K562 (cell line): ENCODE data around the gene STXBP5L. TPM values are rescaled to one million over a fixed set of nuclear protein-coding genes. Genes with fewer than 3 reads are reported as not detected.

Experiments used
- ATAC-seq: fragments of 200-7000 bp; cut with Tn5 transposase; 3 replicates; pipeline ENCODE4 v1.9.1; 2020; ENCODE audit warnings: moderate library complexity
- BruUV-seq: library from RNA; stranded (reverse); fragments of 400-500 nt; replicated peaks from 2 replicates; lab custom pipeline; 2021; lab: Mats Ljungman, UMichigan
- CTCF ChIA-PET: fragments of 300-600 bp; formaldehyde crosslinking; extraction: SDS; loops from one replicate; lab custom pipeline; 2021; ENCODE audit warnings: low intra/inter-chr PET ratio; lab: Yijun Ruan, JAX
- POLR2A ChIA-PET: fragments of 300-600, 350-650 bp; sonication (Branson Sonifier 250); formaldehyde crosslinking; extraction: SDS; loops from one replicate; lab custom pipeline; 2021; ENCODE audit warnings: antibody characterized with exemption, inconsistent platforms; lab: Yijun Ruan, JAX
- DNase-seq, 4 experiments: peaks; one replicate each; pipeline versions ENCODE4 v3.0.0 to v3.0.0-alpha.2; 2011 to 2018; ENCODE audit warnings: low spot score in 3 of 4, mixed read lengths in 3 of 4; ENCODE audit errors: extremely low read depth in 1 of 4
- FAIRE-seq: peaks from 2 replicates; lab custom pipeline; 2011; peaks lifted over from hg19 to GRCh38; lab: Jason Lieb, UNC
- H2AFZ ChIP-seq: 2 replicates; pipeline ENCODE4 v1.6.0; 2011; ENCODE audit warnings: low read depth, low read length, control low read depth, inconsistent platforms
- H3K27ac ChIP-seq: fragments of 200-600 bp; 3 replicates; pipeline ENCODE4 v1.8.0; 2011; ENCODE audit warnings: low read depth, mild to moderate bottlenecking, control low read depth, inconsistent platforms, low read length, moderate library complexity, mixed read lengths; ENCODE audit errors: extremely low read depth
- H3K27me3 ChIP-seq, 2 experiments: fragments of 300-600 bp in 1 of 2; 2 replicates in 1 of 2; 3 replicates in 1 of 2; pipeline versions ENCODE4 v1.6.0 to v1.8.0; 2011; ENCODE audit warnings: inconsistent platforms in 2 of 2, low read length in 2 of 2, mild to moderate bottlenecking in 1 of 2, mixed read lengths in 1 of 2, moderate library complexity in 1 of 2; ENCODE audit not compliant: control insufficient read depth in 2 of 2, insufficient read depth in 2 of 2
- H3K36me3 ChIP-seq: fragments of 300-600 bp; 3 replicates; pipeline ENCODE4 v1.8.0; 2011; ENCODE audit warnings: mild to moderate bottlenecking, low read length, inconsistent platforms; ENCODE audit not compliant: control insufficient read depth, insufficient read depth
- H3K4me1 ChIP-seq, 2 experiments: fragments of 200-600 bp in 1 of 2; replicated peaks in 1 of 2; 2 replicates in 1 of 2; 3 replicates in 1 of 2; pipeline versions ENCODE4 v1.5.1 to v1.8.0; 2011; ENCODE audit warnings: inconsistent platforms in 2 of 2, low read length in 2 of 2, mild to moderate bottlenecking in 1 of 2, mixed read lengths in 1 of 2, moderate library complexity in 1 of 2; ENCODE audit not compliant: control insufficient read depth in 2 of 2, insufficient read depth in 2 of 2
- H3K4me2 ChIP-seq: 2 replicates; pipeline ENCODE4 v1.6.1; 2011; ENCODE audit warnings: low read length, control low read depth, inconsistent platforms, mixed read lengths; ENCODE audit not compliant: insufficient read depth
- H3K4me3 ChIP-seq: fragments of 200-600 bp; sonication (generic), shearing (Covaris generic); 2 replicates; pipeline ENCODE4 v1.5.1; 2016; ENCODE audit warnings: control low read depth, inconsistent platforms
- H3K79me2 ChIP-seq: fragments of 200-600 bp; 3 replicates; pipeline ENCODE4 v1.8.0; 2011; ENCODE audit warnings: low read length, inconsistent platforms; ENCODE audit not compliant: control insufficient read depth, insufficient read depth
- H3K9ac ChIP-seq, 2 experiments: 2 replicates each; pipeline versions ENCODE4 v1.6.0 to v1.6.1; 2011; ENCODE audit warnings: low read depth in 2 of 2, low read length in 2 of 2, control low read depth in 1 of 2, inconsistent platforms in 1 of 2, mild to moderate bottlenecking in 1 of 2, mixed read lengths in 1 of 2; ENCODE audit not compliant: insufficient read depth in 1 of 2
- H3K9me1 ChIP-seq: one replicate; pipeline ENCODE4 v1.6.0; 2011; ENCODE audit warnings: inconsistent platforms, mild to moderate bottlenecking, low read length, moderate library complexity; ENCODE audit not compliant: control insufficient read depth, insufficient read depth
- H3K9me3 ChIP-seq: replicated peaks from 2 replicates; pipeline ENCODE4 v1.5.1; 2011; ENCODE audit warnings: low read depth, low read length, inconsistent platforms; ENCODE audit not compliant: control insufficient read depth, insufficient read depth
- H4K20me1 ChIP-seq: replicated peaks from 2 replicates; pipeline ENCODE4 v1.6.1; 2011; ENCODE audit warnings: low read length, inconsistent platforms, mixed read lengths; ENCODE audit not compliant: control insufficient read depth, insufficient read depth
- CBX1 ChIP-seq: sonication (generic); IDR thresholded peaks from 2 replicates; pipeline ENCODE4 v1.6.1; 2016; ENCODE audit warnings: antibody characterized with exemption, low read depth, mild to moderate bottlenecking
- EP300 ChIP-seq: IDR thresholded peaks from 2 replicates; pipeline ENCODE4 v1.6.1; 2012; ENCODE audit warnings: low read length, improper control_type of control experiment
- RBM25 ChIP-seq: fragments of 200-400 bp; formaldehyde crosslinking; IDR thresholded peaks from 2 replicates; pipeline ENCODE4 v1.6.1; 2018; ENCODE audit warnings: low read length, low read depth, moderate library complexity; ENCODE audit not compliant: severe bottlenecking
- RERE ChIP-seq: sonication (generic); formaldehyde crosslinking; IDR thresholded peaks from 2 replicates; pipeline ENCODE4 v1.8.0; 2023; ENCODE audit warnings: missing genetic modification reagents, mild to moderate bottlenecking, borderline replicate concordance
- TARDBP ChIP-seq: fragments of 450-650 bp; IDR thresholded peaks from 2 replicates; pipeline ENCODE4 v1.6.1; 2016
- WGBS: fragments of 100-300 bp; shearing (Covaris generic); methylation state at CpG from one replicate; pipeline ENCODE4 v1.1.6; 2016; ENCODE audit warnings: low coverage, mixed read lengths; ENCODE audit not compliant: insufficient coverage; ENCODE audit errors: missing lambda C conversion rate; 5-methylcytosine and 5-hydroxymethylcytosine counted together
- in situ Hi-C: fragments of 300-500 bp; cut with MboI; formaldehyde crosslinking; loops from 4 replicates; pipeline ENCODE4 v1.15.0; 2018; ENCODE audit warnings: inconsistent platforms, mixed read lengths
- intact Hi-C: fragments of 100-400 bp; cut with micrococcal nuclease; formaldehyde crosslinking; loops from 2 replicates; pipeline ENCODE4 v1.14.2; 2022
- polyA plus RNA-seq, 8 experiments: library from polyadenylated mRNA; depleted of rRNA in 4 of 8; stranded (reverse) in 5 of 8; unstranded in 3 of 8; fragments of >200 nt; fragmentation: Nextera tagmentation in 2 of 8; fragmentation: Illumina TruSeq in 1 of 8; extraction: Ambion mirVana in 2 of 8; extraction: Trizol in 1 of 8; gene quantifications; 2 replicates each; pipeline versions ENCODE4 v1.2.1 to v1.2.3, GENCODE V29; 2011 to 2014; ENCODE audit warnings: inconsistent platforms in 1 of 8, missing spikeins in 1 of 8
- total RNA-seq, 7 experiments: library from RNA; depleted of rRNA in 6 of 7; stranded (reverse); fragments of >200 nt in 6 of 7; fragmentation: Illumina TruSeq in 2 of 7; extraction: Trizol in 2 of 7; gene quantifications; 2 replicates each; pipeline versions ENCODE4 v1.2.1 to v1.2.3, GENCODE V29; 2011 to 2021; ENCODE audit warnings: low replicate concordance in 1 of 7

STXBP5L gene
- total and polyA plus RNA-seq, 9 of the 15 experiments (the other 6 are each of a cell fraction or from before 2014, with no cell fraction given), result 0.03 to 0.04 (median 0.03) TPM; not detected in 6

GRCh38 chr3:120875989-120876388 lies 32.0 kb upstream of the STXBP5L start:
- Histone ChIP-seq H3K36me3 (no peaks in the 10 kb centered on the region), H3K4me2 (no peak overlapping the region), H2AFZ (no peak overlapping the region), H3K9ac (no peak overlapping the region), H3K27ac (no peak overlapping the region), H3K4me3 (no peak overlapping the region), H3K9me1 (no peaks in the 10 kb centered on the region), H3K79me2 (no peaks in the 10 kb centered on the region), H3K4me1 (no peaks in the 10 kb centered on the region), H3K27me3 (no peaks in the 10 kb centered on the region), H4K20me1 (no peaks in the 10 kb centered on the region), H3K9me3 (no peaks in the 10 kb centered on the region)
- ChIA-PET CTCF (no interaction called here), POLR2A (no interaction called here)
- intact Hi-C loops (no loop called here), in situ Hi-C loops (no loop called here)
- ATAC-seq (no peak), DNase-seq (no peak), FAIRE-seq (no peak)
- TF ChIP-seq CBX1 (no peak), EP300 (no peak), RBM25 (no peak), TARDBP (no peak), RERE (CRISPR knock-in tag) (no peak)
- BruUV-seq, result no TSS peak
- 0% methylated on average over 4 of the region's 4 CpGs for WGBS
